Kidney glomerular epithelial cell (primary cell): Measurements from ENCODE around the gene LPA.
"Not testable (repeated sequence)": the region's sequence is repeated elsewhere in the genome, so short reads cannot be mapped to it uniquely, and the experiment has no call there.

Experiments
- DNase-seq: peaks from one replicate; lab custom pipeline; 2025; lab: John Stamatoyannopoulos, UW

Gene LPA

DNA sequence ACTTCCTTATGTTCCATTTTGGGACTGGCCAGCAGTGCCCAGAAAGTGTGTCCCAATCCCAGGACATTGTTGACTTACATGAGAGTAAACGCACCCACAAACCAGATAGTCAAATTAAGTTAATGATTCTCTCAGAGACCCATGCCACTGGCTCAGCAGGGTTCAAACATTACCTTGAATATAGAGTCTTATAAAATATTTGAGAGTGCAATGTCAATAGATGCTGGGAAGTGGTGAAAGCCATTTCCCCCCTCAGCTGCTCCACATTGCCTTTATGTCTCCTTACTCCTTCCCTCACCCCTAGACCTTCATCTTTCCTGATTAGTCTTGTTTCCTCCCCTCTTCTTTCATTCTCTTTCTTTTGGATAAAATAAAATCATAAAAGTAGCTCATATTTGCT lies at the start of gene LPA:
Gene LPA (minus strand): TSS at position 78 of the 400 bp plus-strand sequence. CDS start 61 bp downstream, at position 17.
- not testable (repeated sequence) for DNase-seq

DNA sequence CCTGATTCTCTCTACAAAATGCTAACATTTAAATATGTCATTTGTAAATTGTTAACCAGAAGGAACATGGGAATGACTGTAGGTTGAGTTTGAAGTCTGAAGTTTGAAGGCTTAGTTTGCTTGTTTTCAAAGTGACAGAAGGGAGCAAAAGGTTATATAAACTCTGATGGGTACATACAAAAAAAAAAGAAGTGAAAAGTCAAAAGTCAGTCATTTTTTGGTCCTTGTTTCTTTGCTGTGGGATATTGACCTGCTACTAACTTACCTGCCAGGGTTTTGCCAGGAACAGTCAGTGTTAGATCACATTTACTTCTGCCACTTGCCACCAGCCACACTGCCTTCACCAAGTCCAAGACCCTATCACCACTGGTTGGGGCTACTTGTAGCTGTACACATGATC lies 44.9 kb upstream of the LPA start:
- not testable (repeated sequence) for DNase-seq

GRCh38 chr6:160704688-160705087 lies 40.6 kb upstream of the LPA start:
- not testable (repeated sequence) for DNase-seq

GRCh38 chr6:160701918-160702680 lies 38.0 kb upstream of the LPA start, which contains the start of gene PLG:
Gene PLG, plus strand, starts transcription at chr6:160702244. Its CDS starts 61 bp downstream, at chr6:160702305.
- DNase-seq = not testable (repeated sequence)

- no peak for DNase-seq
Observed at GRCh38 chr6:160697826-160698225, 33.8 kb upstream of the LPA start.

- DNase-seq = not testable (repeated sequence)
Observed at GRCh38 chr6:160696884-160697283, 32.8 kb upstream of the LPA start.

DNA sequence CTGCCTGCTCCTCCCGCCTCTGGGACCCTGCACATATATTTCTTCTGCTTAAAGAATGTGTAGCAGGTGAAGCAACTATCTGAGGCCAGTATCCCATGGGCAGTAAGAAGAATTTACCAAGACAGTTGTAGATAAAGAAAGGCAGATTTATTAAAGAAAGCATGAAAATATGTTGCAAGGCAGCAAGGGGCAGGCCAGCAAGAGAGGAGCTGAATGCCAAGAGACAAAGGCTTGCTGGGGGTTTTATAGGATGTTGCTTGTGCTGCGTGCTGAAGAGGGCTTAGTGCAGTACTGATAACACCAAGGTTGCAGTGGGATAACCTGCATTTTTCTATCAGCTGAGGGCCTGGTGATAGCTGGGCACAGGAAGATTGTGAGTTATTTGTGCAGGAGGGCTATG lies 31.5 kb upstream of the LPA start:
- not testable (repeated sequence) for DNase-seq

- DNase-seq = not testable (repeated sequence)
Observed at GRCh38 chr6:160695025-160695424, 30.9 kb upstream of the LPA start.

DNA sequence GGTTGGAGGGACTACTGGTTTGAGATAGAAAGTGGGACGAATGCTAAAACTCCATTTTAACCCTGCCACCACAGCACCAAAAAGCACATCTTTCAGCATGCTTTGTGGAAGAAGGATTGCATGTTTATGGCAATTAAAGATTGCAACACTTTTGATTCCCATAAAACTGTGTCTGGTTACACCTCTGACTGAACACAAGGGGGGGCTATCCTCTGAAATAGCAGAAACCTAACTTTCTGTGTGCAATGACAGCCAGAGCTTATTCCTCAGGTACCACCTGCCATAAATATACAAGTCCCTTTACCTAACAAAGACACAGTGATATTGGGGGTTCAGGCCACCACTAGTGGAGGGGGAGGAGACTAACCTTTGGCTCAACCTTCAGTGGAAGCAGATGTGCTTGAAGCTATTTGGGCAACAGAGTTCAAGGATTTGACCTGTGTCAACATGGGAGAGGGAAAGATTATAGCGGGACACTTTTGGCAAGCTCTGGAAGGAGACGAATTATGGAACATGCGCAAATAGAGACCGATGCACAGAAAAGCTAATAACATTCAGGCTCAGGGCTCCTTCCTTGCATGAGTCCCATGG lies 28.4 kb upstream of the LPA start:
- no peak for DNase-seq

GRCh38 chr6:160691617-160692016 lies 27.5 kb upstream of the LPA start:
- DNase-seq = no peak

DNA sequence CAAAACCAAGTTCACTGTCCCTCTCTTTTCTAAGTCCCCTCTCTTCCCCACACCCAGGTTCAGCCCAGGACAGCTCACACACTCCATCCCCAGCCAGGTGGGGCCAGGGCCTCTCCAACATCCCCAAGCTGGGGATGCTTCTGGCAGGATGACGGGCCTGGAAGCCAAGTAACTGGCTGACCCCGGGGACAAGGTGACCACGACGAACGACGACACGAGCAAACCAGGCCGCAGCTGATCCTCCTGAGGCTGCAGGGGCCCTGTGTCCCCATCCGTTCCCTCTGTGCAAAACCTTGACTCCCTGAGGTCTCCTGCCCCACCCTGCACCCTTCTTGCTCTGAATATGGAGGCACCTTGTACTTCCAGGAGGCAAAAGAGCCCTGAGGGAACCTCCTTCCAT lies 26.4 kb upstream of the LPA start:
- DNase-seq = no peak

- no peak for DNase-seq
Observed at GRCh38 chr6:160685762-160686450, 21.8 kb upstream of the LPA start.

GRCh38 chr6:160685101-160685761 lies 21.2 kb upstream of the LPA start:
- DNase-seq = not testable (repeated sequence)

- DNase-seq = no peak
Observed at GRCh38 chr6:160679402-160679769, 15.3 kb upstream of the LPA start.

- DNase-seq = no peak
Observed at GRCh38 chr6:160678744-160679401, 14.8 kb upstream of the LPA start.

- DNase-seq = no peak
Observed at GRCh38 chr6:160678230-160678629, 14.2 kb upstream of the LPA start.

DNA sequence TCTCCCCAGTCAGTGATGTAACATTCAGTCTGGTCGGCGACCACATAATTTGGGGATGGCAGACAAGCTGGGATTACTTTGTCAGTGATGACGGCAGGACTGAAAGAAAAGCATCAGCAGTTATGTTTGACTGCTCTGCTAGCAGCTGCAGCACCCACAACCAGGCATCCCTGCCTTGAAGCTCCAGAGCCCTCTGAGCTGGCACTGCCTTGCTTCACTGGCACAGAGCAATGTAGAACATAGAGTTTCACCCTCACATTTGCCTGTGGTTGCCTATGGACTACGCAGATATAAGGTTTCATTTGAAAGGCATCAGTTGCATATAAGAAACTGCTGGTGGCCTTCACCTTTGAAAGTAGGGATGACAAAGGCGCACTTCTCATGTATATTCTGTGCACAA lies 12.3 kb upstream of the LPA start:
- DNase-seq = not testable (repeated sequence)

- no peak for DNase-seq
Observed at GRCh38 chr6:160668589-160668988, 4.5 kb upstream of the LPA start.

DNA sequence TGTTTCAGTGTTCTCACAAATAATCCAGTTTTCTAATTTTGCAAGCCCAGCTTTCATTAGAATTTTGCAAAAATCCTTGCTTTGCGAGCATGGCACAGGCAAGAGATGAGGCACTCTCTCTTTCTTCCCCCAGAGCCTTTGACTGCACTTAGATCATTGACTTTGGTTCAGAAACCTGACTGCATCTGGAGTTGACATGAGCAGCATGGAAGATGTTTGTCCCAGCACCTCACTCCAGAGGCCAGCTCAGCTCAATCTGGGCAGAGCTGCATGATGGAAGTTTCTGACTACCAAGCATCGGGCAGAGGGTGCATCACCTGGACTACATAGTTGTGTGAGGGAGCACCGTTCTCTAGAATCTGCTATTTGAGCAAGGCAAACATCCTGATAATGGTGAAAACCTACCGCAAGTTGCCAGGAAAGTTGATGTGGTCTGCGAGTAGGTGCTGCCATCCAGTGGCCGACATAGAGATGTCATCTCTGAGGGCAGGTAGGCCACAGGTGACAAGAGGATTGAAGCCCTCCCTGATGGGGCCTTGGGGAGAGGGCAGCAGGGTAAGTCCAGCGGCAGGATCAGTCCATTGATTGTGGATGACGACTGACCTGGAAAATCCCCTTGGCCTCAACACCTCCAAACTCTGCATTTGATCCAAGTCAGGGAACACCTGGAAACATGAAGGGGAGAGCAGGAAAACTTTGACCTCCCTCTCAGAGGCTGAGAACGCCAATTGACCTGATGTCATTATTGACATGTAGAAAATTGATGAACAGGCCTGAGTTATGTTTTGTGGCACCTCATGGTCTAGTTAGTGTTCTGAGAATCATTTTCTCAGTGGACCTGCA lies 3.8 kb upstream of the LPA start:
- peak; percentile 17 for DNase-seq

GRCh38 chr6:160662842-160663241 lies 1.2 kb downstream of the LPA start:
- DNase-seq = no peak

- DNase-seq = no peak
Observed at GRCh38 chr6:160662429-160662828, 1.6 kb downstream of the LPA start.
